HFF-Myc (cell line): ENCODE data around the gene TGM6.

Source experiments
- DNase-seq: peaks from one replicate; pipeline ENCODE4 v3.0.0-alpha.2; 2011; ENCODE audit warnings: low read depth; ENCODE audit errors: extremely low read depth
- H3K4me3 ChIP-seq: replicated peaks from 2 replicates; pipeline ENCODE4 v1.5.1; 2011; ENCODE audit warnings: low read depth, mild to moderate bottlenecking, control low read depth, low read length
- TF ChIP-seq, protein P1 (sequence below): IDR thresholded peaks from 2 replicates; pipeline ENCODE4 v1.5.1; 2012; ENCODE audit warnings: mild to moderate bottlenecking, low read depth, low read length, control low read depth; ENCODE audit errors: missing control alignments

The TGM6 gene

DNA sequence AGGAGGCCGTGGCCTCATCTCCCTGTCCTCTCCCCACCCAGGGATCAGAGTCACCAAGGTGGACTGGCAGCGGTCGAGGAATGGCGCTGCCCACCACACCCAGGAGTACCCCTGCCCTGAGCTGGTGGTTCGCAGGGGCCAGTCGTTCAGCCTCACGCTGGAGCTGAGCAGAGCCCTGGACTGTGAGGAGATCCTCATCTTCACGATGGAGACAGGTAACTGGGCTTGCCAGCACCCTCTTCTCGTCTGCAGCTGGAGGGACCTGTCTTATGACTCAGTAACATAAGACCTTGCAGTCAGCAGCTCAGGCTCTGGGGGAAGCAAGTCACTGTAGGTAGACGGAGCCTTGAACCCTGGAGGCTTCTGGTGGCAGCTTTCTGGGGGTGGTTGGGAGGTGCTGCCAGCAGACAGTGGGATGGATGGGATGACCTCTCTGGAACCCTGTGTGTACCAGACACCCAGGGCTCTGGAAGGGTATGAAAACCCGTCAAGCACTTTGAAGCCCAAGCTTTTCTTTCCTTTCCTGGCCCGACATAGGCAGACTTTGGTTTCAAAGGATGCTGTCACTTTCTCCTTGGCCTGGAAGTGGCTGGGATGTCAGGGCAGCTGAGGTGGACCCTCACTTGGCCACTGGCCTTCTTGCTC lies 13.8 kb downstream of the TGM6 start:
- no peak overlapping the region for H3K4me3 ChIP-seq
- TF ChIP-seq, protein P1, sequence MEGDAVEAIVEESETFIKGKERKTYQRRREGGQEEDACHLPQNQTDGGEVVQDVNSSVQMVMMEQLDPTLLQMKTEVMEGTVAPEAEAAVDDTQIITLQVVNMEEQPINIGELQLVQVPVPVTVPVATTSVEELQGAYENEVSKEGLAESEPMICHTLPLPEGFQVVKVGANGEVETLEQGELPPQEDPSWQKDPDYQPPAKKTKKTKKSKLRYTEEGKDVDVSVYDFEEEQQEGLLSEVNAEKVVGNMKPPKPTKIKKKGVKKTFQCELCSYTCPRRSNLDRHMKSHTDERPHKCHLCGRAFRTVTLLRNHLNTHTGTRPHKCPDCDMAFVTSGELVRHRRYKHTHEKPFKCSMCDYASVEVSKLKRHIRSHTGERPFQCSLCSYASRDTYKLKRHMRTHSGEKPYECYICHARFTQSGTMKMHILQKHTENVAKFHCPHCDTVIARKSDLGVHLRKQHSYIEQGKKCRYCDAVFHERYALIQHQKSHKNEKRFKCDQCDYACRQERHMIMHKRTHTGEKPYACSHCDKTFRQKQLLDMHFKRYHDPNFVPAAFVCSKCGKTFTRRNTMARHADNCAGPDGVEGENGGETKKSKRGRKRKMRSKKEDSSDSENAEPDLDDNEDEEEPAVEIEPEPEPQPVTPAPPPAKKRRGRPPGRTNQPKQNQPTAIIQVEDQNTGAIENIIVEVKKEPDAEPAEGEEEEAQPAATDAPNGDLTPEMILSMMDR = no peak
- no peak for DNase-seq

DNA sequence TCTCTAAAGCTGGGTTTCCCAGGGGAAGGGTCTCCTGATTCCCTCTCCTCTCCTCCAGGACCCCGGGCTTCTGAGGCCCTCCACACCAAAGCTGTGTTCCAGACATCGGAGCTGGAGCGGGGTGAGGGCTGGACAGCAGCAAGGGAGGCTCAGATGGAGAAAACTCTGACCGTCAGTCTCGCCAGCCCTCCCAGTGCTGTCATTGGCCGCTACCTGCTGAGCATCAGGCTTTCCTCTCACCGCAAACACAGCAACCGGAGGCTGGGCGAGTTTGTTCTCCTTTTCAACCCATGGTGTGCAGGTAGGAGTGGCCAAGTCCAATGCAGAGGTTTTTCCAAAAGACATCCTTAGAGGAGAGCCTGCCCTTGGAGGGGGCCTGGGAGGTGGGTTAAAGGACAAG lies 14.4 kb downstream of the TGM6 start:
- no peak overlapping the region for H3K4me3 ChIP-seq
- DNase-seq = no peak
- TF ChIP-seq, protein P1 = no peak

DNA sequence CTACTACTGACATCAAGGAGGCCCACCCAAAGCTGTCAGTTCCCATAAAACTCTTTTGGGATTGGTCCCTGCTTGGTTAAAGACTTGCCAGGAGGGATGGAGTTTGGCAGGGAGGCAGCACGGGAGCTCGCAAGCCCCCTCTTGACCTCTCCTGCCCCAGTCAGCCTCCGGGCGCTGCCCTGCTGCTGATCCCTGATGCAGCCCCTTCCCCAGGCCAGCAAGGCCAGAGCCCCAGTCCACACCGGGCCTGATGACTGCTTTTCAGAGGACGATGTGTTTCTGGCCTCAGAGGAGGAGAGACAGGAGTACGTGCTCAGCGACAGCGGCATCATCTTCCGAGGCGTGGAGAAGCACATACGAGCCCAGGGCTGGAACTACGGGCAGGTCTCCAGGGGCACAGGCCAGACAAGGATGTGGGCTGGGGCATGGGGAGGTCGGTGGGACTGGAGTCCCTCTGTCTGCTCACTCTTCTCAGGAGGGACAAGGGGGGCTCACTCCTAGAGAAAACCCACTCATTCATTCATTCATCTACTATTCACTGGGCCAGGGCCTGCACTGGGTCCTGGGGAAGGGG lies 15.6 kb downstream of the TGM6 start:
- TF ChIP-seq, protein P1 = no peak
- no peak for DNase-seq
- H3K4me3 ChIP-seq = no peak overlapping the region

DNA sequence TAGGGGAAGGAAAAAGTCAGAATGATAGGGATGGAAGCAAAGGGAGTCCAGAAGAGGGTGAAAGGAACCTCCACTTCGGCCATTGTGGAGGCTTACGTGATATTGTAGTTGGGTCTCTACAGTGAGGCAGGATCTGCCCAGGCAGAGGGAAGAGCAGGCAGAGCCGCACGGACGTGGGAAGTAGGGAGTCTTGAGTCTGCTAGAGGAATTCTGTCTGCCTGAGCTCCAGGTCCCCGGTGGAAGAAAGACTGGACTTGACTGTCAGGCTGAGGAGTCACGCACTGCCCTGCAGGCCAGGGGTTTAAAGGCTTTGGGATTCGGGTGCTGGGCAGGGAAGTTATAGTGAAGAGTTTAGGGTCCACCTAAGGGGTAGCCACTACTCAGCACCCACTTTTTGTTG lies 16.4 kb downstream of the TGM6 start:
- H3K4me3 ChIP-seq = no peak overlapping the region
- TF ChIP-seq, protein P1 = no peak
- no peak for DNase-seq

DNA sequence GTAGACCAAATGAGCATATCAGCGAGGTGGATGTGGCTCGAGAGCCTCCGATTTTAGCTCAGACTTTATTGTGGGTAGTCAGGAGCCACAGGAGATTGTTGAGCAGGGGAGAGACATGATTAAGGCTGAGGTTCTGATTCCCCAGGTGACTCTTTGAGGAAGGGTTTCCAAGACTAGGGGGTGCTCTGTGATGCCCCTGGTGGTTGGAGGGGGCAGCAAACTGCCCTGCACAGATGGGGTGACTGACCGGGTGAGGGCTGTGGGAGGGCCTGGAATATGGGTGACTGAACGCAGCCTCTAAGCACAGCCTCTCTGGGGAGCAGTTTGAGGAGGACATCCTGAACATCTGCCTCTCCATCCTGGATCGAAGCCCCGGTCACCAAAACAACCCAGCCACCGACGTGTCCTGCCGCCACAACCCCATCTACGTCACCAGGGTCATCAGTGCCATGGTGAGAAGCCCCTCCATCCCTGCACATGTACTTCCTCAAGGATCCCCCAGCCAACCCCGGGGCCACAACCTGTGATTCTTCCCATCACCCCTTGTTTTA lies 17.0 kb downstream of the TGM6 start:
- no peak overlapping the region for H3K4me3 ChIP-seq
- no peak for DNase-seq
- TF ChIP-seq, protein P1 = peak; percentile 27

DNA sequence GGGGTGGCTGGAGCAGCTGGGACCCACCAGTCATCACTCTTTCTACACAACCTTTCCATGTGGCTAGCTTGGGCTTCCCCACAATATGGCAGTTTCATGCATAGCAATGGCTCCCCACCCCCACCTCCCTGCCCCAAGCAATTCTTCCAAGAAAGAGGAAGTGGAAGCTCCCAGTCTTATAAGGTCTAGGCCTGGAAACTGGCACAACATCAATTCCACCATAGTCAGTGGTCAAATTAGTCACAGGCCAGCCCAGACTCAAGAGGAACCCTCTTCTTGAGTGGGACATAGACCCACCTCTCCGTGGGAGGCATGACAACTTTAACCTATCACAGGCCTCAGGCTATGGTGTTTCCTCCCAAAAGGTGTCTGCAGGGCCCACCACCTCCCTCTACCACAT lies 17.7 kb downstream of the TGM6 start:
- H3K4me3 ChIP-seq = no peak overlapping the region
- no peak for DNase-seq
- TF ChIP-seq, protein P1 = no peak
